ENCODE data around the gene NUAK2.
A peak's percentile ranks its signal among the peaks of the same experiment; 100 is the strongest.

GRCh38 chr1:205273551-205273982 lies 48.0 kb downstream of the NUAK2 start:
- TF ChIP-seq CTCF (IDR thresholded peaks at IDR 0.05; ENCODE audit: poor library complexity, severe bottlenecking) = peak; percentile 99
- TF ChIP-seq EZH2 (IDR thresholded peaks at IDR 0.05; ENCODE audit: borderline replicate concordance, insufficient read depth, low read length, poor library complexity, severe bottlenecking) = no peak
- TF ChIP-seq EP300 (conservative IDR thresholded peaks at IDR 0.05; ENCODE audit: poor library complexity, severe bottlenecking) = no peak
- no peak for TF ChIP-seq POLR2AphosphoS5 (IDR thresholded peaks at IDR 0.05)
